ENCODE measurements around the gene TENT5C.

The TENT5C gene

GRCh38 chr1:117592155-117592554, 13.7 kb upstream of the TENT5C start:
- DNase-seq (ENCODE audit: low read depth in 2 of 2): no peak

GRCh38 chr1:117594261-117594990, 11.4 kb upstream of the TENT5C start:
- no peak for DNase-seq (ENCODE audit: low read depth in 2 of 2)

- no peak for DNase-seq (ENCODE audit: low read depth in 2 of 2)
These were observed 9.7 kb upstream of the TENT5C start for GRCh38 chr1:117596023-117596720.

- DNase-seq (ENCODE audit: low read depth in 2 of 2): no peak
These were observed 7.4 kb upstream of the TENT5C start for GRCh38 chr1:117598489-117598888.

DNA sequence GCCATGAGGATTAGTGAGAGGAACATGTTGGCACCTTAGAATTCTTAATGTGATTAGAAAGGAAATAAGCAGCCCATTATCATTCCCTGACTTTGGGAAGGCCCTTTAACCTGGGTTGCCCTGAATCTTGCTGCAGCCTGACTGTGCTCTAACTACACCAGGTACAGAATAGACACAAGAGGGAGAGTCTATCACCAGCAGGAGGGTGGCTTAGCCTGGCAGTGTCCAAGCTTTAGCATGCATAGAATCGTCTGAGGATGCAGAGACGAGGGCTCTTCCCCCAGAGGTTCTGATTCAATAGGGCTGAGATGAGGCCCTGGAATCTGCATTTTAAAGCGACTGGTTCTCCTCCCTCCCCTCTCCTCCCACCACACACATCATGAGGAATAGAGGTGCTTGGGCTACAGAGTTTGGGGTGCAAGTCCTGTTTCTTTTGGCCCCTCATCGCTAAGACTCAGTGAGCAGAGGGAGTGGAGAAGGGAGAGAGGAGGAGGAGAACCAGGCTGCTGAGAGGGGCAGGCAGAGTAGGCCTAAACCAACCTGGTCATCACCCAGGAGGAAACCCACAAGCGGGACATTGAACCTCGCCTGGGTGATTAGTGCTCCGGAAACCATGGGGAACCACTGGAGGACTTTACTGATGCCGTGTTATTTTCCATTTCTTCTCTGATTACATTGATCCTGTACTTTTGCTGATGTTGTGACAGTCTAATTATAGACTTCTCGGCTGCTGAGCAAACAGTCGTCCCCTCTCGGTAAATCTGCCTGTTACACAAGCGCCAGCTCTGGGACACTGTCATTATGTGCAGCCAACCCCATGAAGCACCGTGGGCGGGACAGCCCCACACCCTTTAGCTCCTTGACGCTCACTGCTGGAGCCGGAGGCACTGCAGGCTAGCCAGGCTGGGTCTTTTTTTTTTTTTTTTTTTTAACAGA, 6.3 kb upstream of the TENT5C start:
- DNase-seq (ENCODE audit: low read depth in 2 of 2): no peak

GRCh38 chr1:117600325-117600943, 5.4 kb upstream of the TENT5C start:
- no peak for DNase-seq (ENCODE audit: low read depth in 2 of 2)

- DNase-seq (ENCODE audit: low read depth in 2 of 2): no peak
These were observed 4.9 kb upstream of the TENT5C start for GRCh38 chr1:117600966-117601365.

- no peak for DNase-seq (ENCODE audit: low read depth in 2 of 2)
These were observed 3.0 kb upstream of the TENT5C start for GRCh38 chr1:117602862-117603261.

GRCh38 chr1:117605164-117605773, 579 bp upstream of the TENT5C start:
- no peak for DNase-seq (ENCODE audit: low read depth in 2 of 2)

DNA sequence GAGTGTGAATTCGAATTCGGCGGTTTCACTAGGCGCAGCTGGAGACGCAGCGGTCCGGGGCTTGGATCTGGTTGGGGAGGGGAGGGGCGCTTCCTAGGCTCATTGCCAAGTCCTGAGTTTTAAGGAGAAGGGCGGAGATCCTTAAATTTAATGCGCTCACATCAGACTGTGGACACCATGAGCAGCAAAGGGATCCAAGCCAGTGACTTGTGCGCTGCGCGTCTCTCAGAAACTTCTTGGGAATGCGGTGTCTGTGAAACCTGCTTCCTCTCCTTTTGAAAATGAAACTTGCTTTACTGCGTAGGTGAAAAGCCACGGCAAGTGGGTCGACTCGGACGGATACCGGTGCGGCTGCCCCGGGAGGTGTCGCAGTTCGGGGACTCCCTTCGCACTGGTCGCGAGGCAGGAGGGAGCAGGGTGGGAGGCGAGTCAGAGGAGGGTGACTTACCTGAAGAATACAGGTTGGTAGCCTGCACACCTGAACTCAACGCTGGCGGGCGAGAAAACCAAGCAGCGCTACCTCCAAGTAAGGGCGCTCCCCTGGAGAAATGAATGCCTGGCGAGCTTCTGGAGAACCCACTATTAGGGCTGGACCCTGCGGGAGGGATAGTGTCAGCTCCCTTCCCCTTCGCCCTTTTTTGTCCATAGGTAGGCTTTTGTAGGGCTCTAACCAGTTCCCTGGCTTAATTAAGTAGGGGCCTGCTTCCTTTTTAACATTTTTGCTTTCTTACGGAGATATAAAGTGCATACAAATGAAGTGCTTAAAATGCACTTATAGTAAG, 992 bp downstream of the TENT5C start:
- DNase-seq (ENCODE audit: low read depth in 2 of 2): peak; percentile 29

DNA sequence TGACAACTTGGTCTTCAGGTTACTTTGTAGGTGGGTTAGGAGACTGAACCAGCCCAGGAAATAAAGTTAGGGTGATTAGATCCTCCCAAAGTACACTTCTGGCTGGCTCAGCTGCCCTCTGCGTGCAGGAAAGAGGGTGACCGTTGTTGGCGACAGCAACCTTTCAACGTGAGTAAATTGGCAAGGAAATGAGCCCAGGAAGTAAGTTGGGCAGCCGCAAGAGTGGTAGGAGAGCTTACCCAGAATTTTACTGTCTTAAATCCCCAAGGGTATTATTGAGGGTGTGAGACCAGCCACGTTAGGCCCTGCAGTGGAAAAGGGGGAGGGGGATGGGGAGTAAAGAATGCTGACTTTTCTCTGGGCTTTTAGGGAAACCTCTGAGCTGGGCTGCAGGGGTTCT, 1.6 kb downstream of the TENT5C start:
- peak; percentile 9 to 30 for DNase-seq (ENCODE audit: low read depth in 2 of 2)

- no peak for DNase-seq (ENCODE audit: low read depth in 2 of 2)
These were observed 2.3 kb downstream of the TENT5C start for GRCh38 chr1:117608115-117608615.

DNA sequence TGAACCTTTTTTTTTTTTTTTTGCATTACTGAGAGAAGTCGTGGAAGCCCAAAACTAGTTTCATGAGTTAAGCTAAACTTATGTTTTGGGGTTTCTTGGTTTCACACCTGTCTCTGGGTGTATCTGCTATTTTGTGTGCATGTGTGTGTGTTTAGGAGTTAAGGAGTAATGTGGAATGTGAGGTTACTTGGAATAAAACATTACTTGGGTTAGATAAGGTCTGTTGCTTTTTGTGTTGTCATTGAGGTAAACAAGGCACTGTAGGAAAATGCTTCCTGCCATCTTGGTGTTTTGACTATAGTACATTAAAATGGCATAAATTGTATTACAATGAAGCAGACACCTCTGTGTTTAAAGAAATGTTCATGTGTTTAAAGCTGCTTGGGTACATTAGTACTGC, 2.9 kb downstream of the TENT5C start:
- no peak for DNase-seq (ENCODE audit: low read depth in 2 of 2)

- no peak for DNase-seq (ENCODE audit: low read depth in 2 of 2)
These were observed 3.6 kb downstream of the TENT5C start for GRCh38 chr1:117609471-117609911.

DNA sequence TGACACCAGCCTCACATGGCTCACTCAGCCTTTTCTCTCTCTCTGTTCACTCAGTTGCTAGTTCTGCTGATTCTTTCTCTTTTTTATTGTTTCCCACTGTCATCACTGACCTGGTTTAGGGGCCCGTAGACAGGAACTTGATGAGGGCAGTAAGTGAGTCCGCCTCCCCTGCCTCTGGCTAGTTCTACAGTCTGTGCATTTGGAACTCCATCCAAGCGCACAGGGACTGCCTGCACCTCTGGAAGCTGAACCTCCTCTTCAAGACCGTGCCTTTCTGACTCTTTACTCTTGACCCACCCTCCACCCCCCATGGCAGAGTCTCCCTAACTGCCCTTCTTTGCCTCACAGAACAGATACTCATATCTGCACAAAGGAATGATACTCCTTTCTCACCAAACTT, 4.2 kb downstream of the TENT5C start:
- DNase-seq (ENCODE audit: low read depth in 2 of 2): no peak

DNA sequence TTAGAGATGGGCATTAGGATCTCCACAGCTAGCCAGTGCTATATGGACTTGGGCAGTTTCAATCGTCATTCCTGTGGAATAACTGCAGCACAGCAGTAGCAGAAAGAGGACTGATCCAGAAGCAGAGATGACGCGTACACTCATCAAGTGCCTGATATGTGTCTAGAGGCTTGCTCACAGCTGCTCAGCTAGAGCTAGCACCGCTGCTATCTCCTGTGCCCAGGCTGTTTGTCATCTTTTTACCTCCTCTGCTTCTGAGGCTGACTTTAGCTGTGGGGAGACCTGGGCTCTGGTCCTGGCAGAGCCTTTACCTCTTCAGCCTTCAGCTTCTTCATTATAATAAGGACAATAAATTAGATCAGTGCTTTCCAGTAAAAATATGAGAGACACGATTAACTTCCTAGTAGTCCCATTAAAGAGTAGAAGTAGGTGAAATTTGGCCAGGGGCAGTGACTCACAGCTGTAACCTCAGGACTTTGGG, 5.3 kb downstream of the TENT5C start:
- no peak for DNase-seq (ENCODE audit: low read depth in 2 of 2)

GRCh38 chr1:117611894-117612483, 6.1 kb downstream of the TENT5C start:
- no peak for DNase-seq (ENCODE audit: low read depth in 2 of 2)

GRCh38 chr1:117612517-117613248, 6.8 kb downstream of the TENT5C start:
- DNase-seq (ENCODE audit: low read depth in 2 of 2): no peak
